ENCODE data around the gene SYT2.
"Not testable (repeated sequence)": the region's sequence is repeated elsewhere in the genome, so short reads cannot be mapped to it uniquely, and the experiment has no call there.

The SYT2 gene

GRCh38 chr1:202565890-202566602, 144.2 kb downstream of the SYT2 start:
- DNase-seq: no peak

- no peak for DNase-seq
Observed at GRCh38 chr1:202564958-202565495, 145.2 kb downstream of the SYT2 start.

GRCh38 chr1:202563818-202564217, 146.4 kb downstream of the SYT2 start:
- DNase-seq: no peak

- no peak for DNase-seq
Observed at GRCh38 chr1:202562444-202563060, 147.7 kb downstream of the SYT2 start.

- no peak for DNase-seq
Observed at GRCh38 chr1:202561726-202562443, 148.4 kb downstream of the SYT2 start.

- no peak for DNase-seq
Observed at GRCh38 chr1:202561240-202561639, 149.0 kb downstream of the SYT2 start.

GRCh38 chr1:202557662-202558061, 152.6 kb downstream of the SYT2 start:
- DNase-seq: not testable (repeated sequence)

GRCh38 chr1:202556037-202556436, 154.2 kb downstream of the SYT2 start:
- not testable (repeated sequence) for DNase-seq

- DNase-seq: not testable (repeated sequence)
Observed at GRCh38 chr1:202554619-202555018, 155.6 kb downstream of the SYT2 start.

- no peak for DNase-seq
Observed at GRCh38 chr1:202553560-202554038, 156.7 kb downstream of the SYT2 start.

- DNase-seq: not testable (repeated sequence)
Observed at GRCh38 chr1:202553078-202553477, 157.2 kb downstream of the SYT2 start.

- DNase-seq: not testable (repeated sequence)
Observed at GRCh38 chr1:202552615-202553014, 157.6 kb downstream of the SYT2 start.

- no peak for DNase-seq
Observed at GRCh38 chr1:202551683-202552082, 158.6 kb downstream of the SYT2 start.

- not testable (repeated sequence) for DNase-seq
Observed at GRCh38 chr1:202550088-202550487, 160.2 kb downstream of the SYT2 start.

- no peak for DNase-seq
Observed at GRCh38 chr1:202547215-202547614, 163.0 kb downstream of the SYT2 start.

GRCh38 chr1:202546796-202547195, 163.5 kb downstream of the SYT2 start:
- DNase-seq: not testable (repeated sequence)

GRCh38 chr1:202546377-202546776, 163.9 kb downstream of the SYT2 start:
- DNase-seq: not testable (repeated sequence)

GRCh38 chr1:202545647-202546303, 164.5 kb downstream of the SYT2 start:
- DNase-seq: not testable (repeated sequence)

- not testable (repeated sequence) for DNase-seq
Observed at GRCh38 chr1:202544766-202545449, 165.3 kb downstream of the SYT2 start.

GRCh38 chr1:202543537-202543936, 166.7 kb downstream of the SYT2 start:
- not testable (repeated sequence) for DNase-seq

GRCh38 chr1:202542415-202542814, 167.8 kb downstream of the SYT2 start:
- not testable (repeated sequence) for DNase-seq

- not testable (repeated sequence) for DNase-seq
Observed at GRCh38 chr1:202540858-202541257, 169.4 kb downstream of the SYT2 start.

Measured in NCI-H510A treated with DMSO at 0.1 percent for 48 hours (cell line).